ENCODE data around the gene FNDC7. TPM values are rescaled to one million over a fixed set of nuclear protein-coding genes. Genes with fewer than 3 reads are reported as not detected.

FNDC7 gene
- polyA plus RNA-seq, 1 of the 3 experiments (the other 2 are of a cell fraction) = 0.02 TPM

GRCh38 chr1:108750476-108751181 lies 37.9 kb downstream of the FNDC7 start:
- H3K9ac ChIP-seq = no peak overlapping the region
- 100% methylated on average over 1 of the region's 1 CpG for WGBS (ENCODE audit: low lambda C conversion rate)
- H3K9me3 ChIP-seq = no peaks in the 10 kb centered on the region
- TF ChIP-seq EP300 (IDR thresholded peaks at IDR 0.05; ENCODE audit: borderline replicate concordance in 1 of 2, low read depth in 1 of 2, low read length in 1 of 2) = no peak
- TF ChIP-seq YY1 (IDR thresholded peaks at IDR 0.05; ENCODE audit: low read depth) = no peak
- TF ChIP-seq IRF3 (IDR thresholded peaks at IDR 0.05; ENCODE audit: low read depth, low read length) = no peak
- TF ChIP-seq MEF2A (IDR thresholded peaks at IDR 0.05; ENCODE audit: borderline replicate concordance, low read depth) = no peak
- no peak for TF ChIP-seq TEAD4 (IDR thresholded peaks at IDR 0.05; ENCODE audit: borderline replicate concordance, insufficient read depth)
- TF ChIP-seq POLR2AphosphoS5 (IDR thresholded peaks at IDR 0.05; ENCODE audit: low read depth, low read length) = no peak
- no peak for TF ChIP-seq SIN3A (IDR thresholded peaks at IDR 0.05; ENCODE audit: borderline replicate concordance, low read depth, low read length)
- no peak for TF ChIP-seq RXRA (IDR thresholded peaks at IDR 0.05; ENCODE audit: borderline replicate concordance, low read depth)
- TF ChIP-seq EZH2phosphoT487 (IDR thresholded peaks at IDR 0.05; ENCODE audit: borderline replicate concordance, low read depth) = no peak
- TF ChIP-seq NRF1 (IDR thresholded peaks at IDR 0.05; ENCODE audit: low read depth, low read length) = no peak
- TF ChIP-seq USF1 (IDR thresholded peaks at IDR 0.05; ENCODE audit: borderline replicate concordance, low read depth) = no peak
- no peak for TF ChIP-seq RCOR1 (IDR thresholded peaks at IDR 0.05; ENCODE audit: low read length)
- TF ChIP-seq CTCF (IDR thresholded peaks at IDR 0.05) = no peak
- no peak for TF ChIP-seq MAX (IDR thresholded peaks at IDR 0.05; ENCODE audit: low read depth)
- TF ChIP-seq FOXM1 (IDR thresholded peaks at IDR 0.05; ENCODE audit: low read depth) = no peak
- H3K4me1 ChIP-seq (ENCODE audit: control insufficient read depth in 1 of 2, insufficient read depth in 2 of 2, low read depth in 1 of 2, low read length in 1 of 2) = peaks cover 4 to 5% of the 10 kb centered on the region in 2 experiments; a peak in 3 of 4 replicates
- no peak overlapping the region for H2AFZ ChIP-seq (ENCODE audit: low read depth)
- peaks cover 50% of the 10 kb centered on the region for H3K79me2 ChIP-seq (ENCODE audit: insufficient read depth)
- H3K36me3 ChIP-seq (replicated peaks in 1 of 2; ENCODE audit: control insufficient read depth in 1 of 2, insufficient read depth in 2 of 2, low read length in 1 of 2) = peaks cover 31 to 48% of the 10 kb centered on the region in 2 experiments
- no peaks in the 10 kb centered on the region for H3K27me3 ChIP-seq (ENCODE audit: insufficient read depth)
- POLR2A ChIA-PET = no interaction called here
- CTCF ChIA-PET = interaction anchor here (0.9 kb wide), 1 partner anchor 146 kb away, joined by 5 read pairs; no protein-coding TSS in a partner anchor
- no peak overlapping the region for H3K27ac ChIP-seq (ENCODE audit: low read depth in 2 of 2, low read length in 1 of 2)
- H3K4me2 ChIP-seq = no peak overlapping the region
- peaks cover 16% of the 10 kb centered on the region for H4K20me1 ChIP-seq (ENCODE audit: insufficient read depth)
- H3F3A ChIP-seq (replicated peaks; ENCODE audit: insufficient read depth) = peaks cover 14% of the 10 kb centered on the region
- H3K9me2 ChIP-seq = no peaks in the 10 kb centered on the region
- DNase-seq = no peak
- H3K4me3 ChIP-seq (ENCODE audit: low read depth in 2 of 2, low read length in 1 of 2) = no peak overlapping the region

All from SK-N-SH (cell line).